ENCODE measurements around the gene MGMT. TPM values are rescaled to one million over a fixed set of nuclear protein-coding genes. Genes with fewer than 3 reads are reported as not detected.

MGMT gene
- total RNA-seq, 3 donors from 2014 or later: 13.2 to 14.6 (median 14.4) TPM

DNA sequence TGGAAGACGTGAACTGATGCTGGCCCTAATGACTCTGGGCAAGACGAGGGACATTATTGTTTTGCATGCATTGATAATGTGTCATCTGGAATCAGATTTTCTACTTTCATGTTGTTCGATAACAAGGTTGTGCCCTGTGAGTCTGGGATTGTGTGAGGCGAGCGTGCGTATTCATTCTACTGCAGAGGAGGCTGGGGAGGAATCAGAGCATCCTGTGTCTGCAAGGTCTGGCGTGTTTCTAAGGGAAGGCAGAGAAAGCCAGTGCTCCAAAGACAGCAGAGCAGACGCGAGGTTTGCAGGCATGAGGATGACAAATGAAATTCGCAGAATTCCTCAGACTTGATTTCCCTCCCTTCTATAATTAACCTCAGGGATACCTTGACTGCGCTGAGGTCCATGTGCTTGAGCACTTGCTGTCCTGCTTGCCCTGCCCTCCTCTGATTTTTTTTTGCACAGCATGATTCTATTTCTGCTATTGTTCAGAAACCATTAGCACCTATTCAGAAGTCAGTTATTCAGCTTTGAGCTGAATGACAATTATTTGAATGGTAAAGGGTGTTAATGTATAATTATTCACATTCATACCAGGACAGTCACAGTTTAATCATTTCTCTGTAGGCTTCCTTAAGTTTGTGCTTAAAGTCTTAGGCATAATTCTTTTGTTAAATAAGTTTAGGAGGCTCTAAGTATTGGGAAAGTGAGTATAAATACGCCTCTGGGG, 263.4 kb downstream of the MGMT start:
- Mint-ChIP-seq H3K27me3 (ENCODE audit: low read depth) (no peaks in the 10 kb centered on the region), H3K4me3 (no peak overlapping the region), H3K9me3 (peaks cover 4% of the 10 kb centered on the region), H3K4me1 (ENCODE audit: low read depth) (no peaks in the 10 kb centered on the region), H3K36me3 (ENCODE audit: insufficient read depth) (peaks cover 21% of the 10 kb centered on the region)
- DNase-seq (no peak), ATAC-seq (no peak)

- Mint-ChIP-seq H3K4me1 (ENCODE audit: low read depth) (no peaks in the 10 kb centered on the region), H3K9me3 (peaks cover 4% of the 10 kb centered on the region), H3K4me3 (no peak overlapping the region), H3K36me3 (ENCODE audit: insufficient read depth) (peaks cover 17% of the 10 kb centered on the region), H3K27me3 (ENCODE audit: low read depth) (no peaks in the 10 kb centered on the region)
- DNase-seq: no peak
- ATAC-seq: no peak
Observed at GRCh38 chr10:129730993-129731325, 263.9 kb downstream of the MGMT start.

GRCh38 chr10:129740532-129741279, 273.7 kb downstream of the MGMT start:
- no peaks in the 10 kb centered on the region for H3K27me3 Mint-ChIP-seq (ENCODE audit: low read depth)
- H3K36me3 Mint-ChIP-seq (ENCODE audit: insufficient read depth): peaks cover 23% of the 10 kb centered on the region
- no peak for DNase-seq
- ATAC-seq: no peak
- peaks cover 25% of the 10 kb centered on the region for H3K9me3 Mint-ChIP-seq
- H3K4me3 Mint-ChIP-seq: no peak overlapping the region
- H3K4me1 Mint-ChIP-seq (ENCODE audit: low read depth): no peaks in the 10 kb centered on the region

DNA sequence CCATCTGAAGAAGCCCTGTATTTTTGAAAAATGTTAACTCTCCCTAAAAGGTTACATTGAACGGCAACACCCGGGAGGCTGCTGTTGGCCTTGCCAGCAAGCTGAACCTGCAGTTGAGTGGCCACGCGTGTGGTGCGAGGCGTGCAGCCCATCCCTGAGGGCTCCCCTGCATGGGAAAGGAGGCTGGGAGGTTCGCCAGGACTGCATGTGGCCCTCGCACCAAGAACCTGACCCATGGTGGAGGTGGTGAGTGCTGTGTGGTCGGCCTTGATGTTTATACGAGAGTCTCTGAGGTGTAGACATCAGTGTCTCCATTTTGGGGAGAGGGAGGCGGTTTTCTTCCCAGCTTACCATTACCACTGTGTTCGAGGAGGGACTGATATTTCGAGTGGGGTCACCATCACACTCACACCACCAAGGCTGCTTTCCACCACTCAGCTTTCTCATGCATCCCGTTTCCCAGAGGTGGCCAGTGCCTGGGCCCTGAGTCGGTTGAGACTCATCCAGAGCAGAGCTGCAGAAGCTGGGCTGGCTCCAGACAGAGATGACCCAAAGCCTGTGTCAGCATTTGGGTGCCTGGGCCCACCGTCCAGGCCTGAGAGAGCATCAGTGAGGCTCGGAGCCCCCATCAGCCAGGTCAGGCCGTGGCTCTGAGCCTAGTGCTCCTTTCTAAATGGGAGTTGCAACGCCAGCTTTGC, 274.4 kb downstream of the MGMT start:
- no peak for DNase-seq
- H3K4me3 Mint-ChIP-seq: no peak overlapping the region
- no peaks in the 10 kb centered on the region for H3K27me3 Mint-ChIP-seq (ENCODE audit: low read depth)
- ATAC-seq: no peak
- peaks cover 24% of the 10 kb centered on the region for H3K36me3 Mint-ChIP-seq (ENCODE audit: insufficient read depth)
- H3K9me3 Mint-ChIP-seq: peaks cover 29% of the 10 kb centered on the region
- H3K4me1 Mint-ChIP-seq (ENCODE audit: low read depth): no peaks in the 10 kb centered on the region

- ATAC-seq (no peak), DNase-seq (no peak)
- Mint-ChIP-seq H3K36me3 (ENCODE audit: insufficient read depth) (peaks cover 24% of the 10 kb centered on the region), H3K27me3 (ENCODE audit: low read depth) (no peaks in the 10 kb centered on the region), H3K4me1 (ENCODE audit: low read depth) (no peaks in the 10 kb centered on the region), H3K4me3 (no peak overlapping the region), H3K9me3 (peaks cover 36% of the 10 kb centered on the region)
Observed at GRCh38 chr10:129741978-129742741, 275.1 kb downstream of the MGMT start.

GRCh38 chr10:129742742-129743550, 275.9 kb downstream of the MGMT start:
- H3K27me3 Mint-ChIP-seq (ENCODE audit: low read depth): no peaks in the 10 kb centered on the region
- no peak overlapping the region for H3K4me3 Mint-ChIP-seq
- ATAC-seq (no peak), DNase-seq (no peak)
- no peaks in the 10 kb centered on the region for H3K4me1 Mint-ChIP-seq (ENCODE audit: low read depth)
- peaks cover 44% of the 10 kb centered on the region for H3K9me3 Mint-ChIP-seq
- peaks cover 26% of the 10 kb centered on the region for H3K36me3 Mint-ChIP-seq (ENCODE audit: insufficient read depth)

GRCh38 chr10:129743738-129744133, 276.7 kb downstream of the MGMT start:
- H3K4me1 Mint-ChIP-seq (ENCODE audit: low read depth): no peaks in the 10 kb centered on the region
- no peak for DNase-seq
- peaks cover 46% of the 10 kb centered on the region for H3K9me3 Mint-ChIP-seq
- no peaks in the 10 kb centered on the region for H3K27me3 Mint-ChIP-seq (ENCODE audit: low read depth)
- no peak for ATAC-seq
- H3K36me3 Mint-ChIP-seq (ENCODE audit: insufficient read depth): peaks cover 26% of the 10 kb centered on the region
- H3K4me3 Mint-ChIP-seq: no peak overlapping the region

GRCh38 chr10:129744134-129745111, 277.4 kb downstream of the MGMT start:
- H3K27me3 Mint-ChIP-seq (ENCODE audit: low read depth): no peaks in the 10 kb centered on the region

GRCh38 chr10:129745186-129745750, 278.2 kb downstream of the MGMT start:
- Mint-ChIP-seq H3K27me3 (ENCODE audit: low read depth) (no peaks in the 10 kb centered on the region), H3K9me3 (peaks cover 52% of the 10 kb centered on the region), H3K36me3 (ENCODE audit: insufficient read depth) (peaks cover 16% of the 10 kb centered on the region), H3K4me3 (no peak overlapping the region), H3K4me1 (ENCODE audit: low read depth) (no peaks in the 10 kb centered on the region)
- ATAC-seq: no peak
- no peak for DNase-seq

More at GRCh38 chr10:129744134-129745111, 277.4 kb downstream of the MGMT start:
- H3K4me3 Mint-ChIP-seq: no peak overlapping the region
- peaks cover 51% of the 10 kb centered on the region for H3K9me3 Mint-ChIP-seq
- peaks cover 23% of the 10 kb centered on the region for H3K36me3 Mint-ChIP-seq (ENCODE audit: insufficient read depth)
- DNase-seq: no peak
- ATAC-seq: no peak
- H3K4me1 Mint-ChIP-seq (ENCODE audit: low read depth): no peaks in the 10 kb centered on the region

GRCh38 chr10:129754211-129755050, 287.4 kb downstream of the MGMT start:
- no peak for DNase-seq
- no peak for ATAC-seq
- H3K4me1 Mint-ChIP-seq (ENCODE audit: low read depth): peaks cover 8% of the 10 kb centered on the region
- peaks cover 34% of the 10 kb centered on the region for H3K9me3 Mint-ChIP-seq
- peaks cover 42% of the 10 kb centered on the region for H3K36me3 Mint-ChIP-seq (ENCODE audit: insufficient read depth)
- H3K4me3 Mint-ChIP-seq: no peak overlapping the region
- H3K27me3 Mint-ChIP-seq (ENCODE audit: low read depth): no peaks in the 10 kb centered on the region

GRCh38 chr10:129755158-129755591, 288.1 kb downstream of the MGMT start:
- no peak overlapping the region for H3K4me3 Mint-ChIP-seq
- H3K36me3 Mint-ChIP-seq (ENCODE audit: insufficient read depth): peaks cover 48% of the 10 kb centered on the region
- DNase-seq (no peak), ATAC-seq (no peak)
- H3K9me3 Mint-ChIP-seq: peaks cover 28% of the 10 kb centered on the region
- H3K27me3 Mint-ChIP-seq (ENCODE audit: low read depth): no peaks in the 10 kb centered on the region
- peaks cover 8% of the 10 kb centered on the region for H3K4me1 Mint-ChIP-seq (ENCODE audit: low read depth)

GRCh38 chr10:129755621-129756020, 288.6 kb downstream of the MGMT start:
- Mint-ChIP-seq H3K9me3 (peaks cover 25% of the 10 kb centered on the region), H3K4me1 (ENCODE audit: low read depth) (peaks cover 8% of the 10 kb centered on the region), H3K36me3 (ENCODE audit: insufficient read depth) (peaks cover 52% of the 10 kb centered on the region), H3K27me3 (ENCODE audit: low read depth) (no peaks in the 10 kb centered on the region), H3K4me3 (no peak overlapping the region)
- ATAC-seq (no peak), DNase-seq (no peak)

Data from activated T-cell treated with anti-CD3 and anti-CD28 coated beads, Interleukin-2, amount 50 U/mL, for 4 hours (primary cell).